ENCODE results near the gene FUT9. TPM values are rescaled to one million over a fixed set of nuclear protein-coding genes. Genes with fewer than 3 reads are reported as not detected.

FUT9 gene
- total and polyA plus RNA-seq, 10 of the 15 experiments (the other 5 are each of a cell fraction or from before 2014, with no cell fraction given) = not detected

DNA sequence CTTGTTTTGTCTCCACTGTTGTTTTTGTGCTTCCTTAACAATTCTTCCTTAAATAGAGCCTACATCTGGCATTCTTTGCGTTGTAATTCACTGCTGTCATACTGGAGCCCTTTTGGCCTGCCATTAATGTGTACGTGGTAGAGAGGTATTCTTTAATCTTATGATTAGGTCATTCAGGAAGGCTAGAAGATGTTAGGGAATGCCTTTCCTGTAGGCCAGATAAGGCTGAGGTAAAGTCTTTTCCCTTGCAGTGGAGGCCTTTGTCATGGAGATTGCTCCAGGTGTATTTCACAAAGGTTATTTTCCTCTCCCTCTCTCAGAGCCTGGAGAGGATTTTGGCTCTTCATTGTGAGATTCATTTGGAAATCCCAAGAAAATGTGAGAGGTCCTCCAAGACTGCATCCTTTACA lies 146.9 kb downstream of the FUT9 start (continued):
- TF ChIP-seq BRCA1 (IDR thresholded peaks at IDR 0.05; ENCODE audit: low read depth, low read length) (no peak), STAT1 (conservative IDR thresholded peaks at IDR 0.05) (no peak), SUPT20H (IDR thresholded peaks at IDR 0.05; ENCODE audit: borderline replicate concordance, control insufficient read depth, low read depth, low read length) (no peak), ZSCAN29 (IDR thresholded peaks at IDR 0.05) (no peak), BACH1 (IDR thresholded peaks at IDR 0.05; ENCODE audit: borderline replicate concordance) (no peak), CREB1 (IDR thresholded peaks at IDR 0.05; ENCODE audit: low read depth) (no peak)
- TF ChIP-seq, protein P1, sequence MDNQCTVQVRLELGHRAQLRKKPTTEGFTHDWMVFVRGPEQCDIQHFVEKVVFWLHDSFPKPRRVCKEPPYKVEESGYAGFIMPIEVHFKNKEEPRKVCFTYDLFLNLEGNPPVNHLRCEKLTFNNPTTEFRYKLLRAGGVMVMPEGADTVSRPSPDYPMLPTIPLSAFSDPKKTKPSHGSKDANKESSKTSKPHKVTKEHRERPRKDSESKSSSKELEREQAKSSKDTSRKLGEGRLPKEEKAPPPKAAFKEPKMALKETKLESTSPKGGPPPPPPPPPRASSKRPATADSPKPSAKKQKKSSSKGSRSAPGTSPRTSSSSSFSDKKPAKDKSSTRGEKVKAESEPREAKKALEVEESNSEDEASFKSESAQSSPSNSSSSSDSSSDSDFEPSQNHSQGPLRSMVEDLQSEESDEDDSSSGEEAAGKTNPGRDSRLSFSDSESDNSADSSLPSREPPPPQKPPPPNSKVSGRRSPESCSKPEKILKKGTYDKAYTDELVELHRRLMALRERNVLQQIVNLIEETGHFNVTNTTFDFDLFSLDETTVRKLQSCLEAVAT (IDR thresholded peaks at IDR 0.05) = no peak

DNA sequence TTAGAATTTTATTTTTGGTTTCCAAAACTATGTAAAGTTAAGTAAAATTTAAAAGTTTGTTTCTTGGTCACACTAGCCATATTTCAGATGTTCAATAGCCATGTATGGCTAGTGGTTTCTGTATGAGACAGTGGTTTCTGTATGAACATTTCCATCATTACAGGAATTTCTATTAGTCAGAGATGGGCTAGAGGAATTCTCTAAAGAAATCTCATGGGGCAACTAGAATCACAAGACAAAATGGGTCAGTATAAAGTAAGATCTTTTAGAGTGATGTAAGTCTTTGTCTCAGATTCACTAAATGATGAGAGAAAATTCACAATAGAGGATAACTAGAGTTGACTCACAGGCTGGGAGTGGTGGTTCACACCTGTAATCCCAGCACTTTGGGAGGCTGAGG lies 149.0 kb downstream of the FUT9 start:
- FAIRE-seq = no peak
- TF ChIP-seq NBN (IDR thresholded peaks at IDR 0.05) (no peak), BACH1 (IDR thresholded peaks at IDR 0.05; ENCODE audit: borderline replicate concordance) (no peak), RAD51 (IDR thresholded peaks at IDR 0.05) (no peak), JUNB (IDR thresholded peaks at IDR 0.05) (peak; percentile 30; the same call in 1 of the 2 replicates), SIN3A (IDR thresholded peaks at IDR 0.05; ENCODE audit: low read depth, low read length) (no peak), POLR2A (IDR thresholded peaks at IDR 0.05; ENCODE audit: low read depth, low read length) (no peak)
- CTCF ChIA-PET = interaction anchor here (0.6 kb wide), 1 partner anchor 285 kb away, joined by 3 read pairs; no protein-coding TSS in a partner anchor

More for the DNA sequence above, 149.0 kb downstream of the FUT9 start:
- Histone ChIP-seq H3K9ac (ENCODE audit: control insufficient read depth, insufficient read depth, low read length) (no peak overlapping the region), H3K4me3 (no peak overlapping the region), H3K79me2 (ENCODE audit: control insufficient read depth, insufficient read depth, low read length) (no peaks in the 10 kb centered on the region), H3K9me3 (replicated peaks; ENCODE audit: control insufficient read depth, insufficient read depth, low read length) (no peaks in the 10 kb centered on the region), H2AFZ (ENCODE audit: control insufficient read depth, low read depth, low read length) (no peak overlapping the region), H3K36me3 (ENCODE audit: control insufficient read depth in 2 of 2, insufficient read depth in 2 of 2, low read length in 1 of 2) (no peaks in the 10 kb centered on the region), H3K27me3 (replicated peaks in 1 of 2; ENCODE audit: control insufficient read depth in 2 of 2, insufficient read depth in 2 of 2, low read length in 1 of 2) (no peaks in the 10 kb centered on the region), H3K27ac (ENCODE audit: control insufficient read depth, insufficient read depth) (no peak overlapping the region), H4K20me1 (ENCODE audit: control insufficient read depth, insufficient read depth) (no peaks in the 10 kb centered on the region), H3K4me1 (ENCODE audit: control insufficient read depth, insufficient read depth, low read length) (no peaks in the 10 kb centered on the region), H3K4me2 (ENCODE audit: control insufficient read depth, insufficient read depth) (no peak overlapping the region)
- ChIA-PET RAD21 (ENCODE audit: unreplicated experiment) (no interaction called here), SMC1A (ENCODE audit: uncharacterized antibody, unreplicated experiment) (no interaction called here), POLR2A (no interaction called here)
- DNase-seq (ENCODE audit: low read depth, low spot score) (no peak), ATAC-seq (peak; percentile 59)
- in situ Hi-C loops (cut with MboI) = no loop called here
- BruUV-seq (replicated peaks) = no TSS peak
- intact Hi-C loops (cut with micrococcal nuclease; ENCODE audit: unreplicated experiment) = no loop called here

All from GM12878 (cell line).